Smooth muscle cell (in vitro differentiated cells): ENCODE measurements around the gene PCGF5. TPM values are rescaled to one million over a fixed set of nuclear protein-coding genes. Genes with fewer than 3 reads are reported as not detected.
A peak's percentile ranks its signal among the peaks of the same experiment; 100 is the strongest.

Experiments used
- DNase-seq: peaks from one replicate; lab custom pipeline; 2025; ENCODE audit not compliant: unreplicated experiment; lab: John Stamatoyannopoulos, UW
- H2AFZ ChIP-seq: fragments of 200-600 bp; sonication (generic); 2 replicates; pipeline ENCODE4 v1.6.0; 2016; ENCODE audit warnings: antibody characterized with exemption, low read depth, mild to moderate bottlenecking
- H3F3A ChIP-seq: fragments of 200-600 bp; sonication (generic); 2 replicates; pipeline ENCODE4 v1.6.0; 2017; ENCODE audit warnings: antibody characterized with exemption, low read depth
- H3K27ac ChIP-seq: fragments of 200-600 bp; sonication (generic); 2 replicates; pipeline ENCODE4 v1.5.1; 2016; ENCODE audit warnings: low read depth, mild to moderate bottlenecking
- H3K27me3 ChIP-seq: fragments of 200-600 bp; sonication (generic); 2 replicates; pipeline ENCODE4 v1.6.1; 2016; ENCODE audit warnings: low read depth, mild to moderate bottlenecking
- H3K36me3 ChIP-seq: fragments of 200-600 bp; sonication (generic); 2 replicates; pipeline ENCODE4 v1.5.1; 2016; ENCODE audit warnings: low read depth
- H3K4me1 ChIP-seq: fragments of 200-600 bp; sonication (generic); 2 replicates; pipeline ENCODE4 v1.5.1; 2016; ENCODE audit warnings: low read depth
- H3K4me2 ChIP-seq: fragments of 200-600 bp; sonication (generic); 2 replicates; pipeline ENCODE4 v1.6.0; 2016; ENCODE audit warnings: mild to moderate bottlenecking
- H3K4me3 ChIP-seq: fragments of 200-600 bp; sonication (generic); 2 replicates; pipeline ENCODE4 v1.5.1; 2016; ENCODE audit warnings: mild to moderate bottlenecking
- H3K79me2 ChIP-seq: fragments of 200-600 bp; sonication (generic); 2 replicates; pipeline ENCODE4 v1.6.0; 2016; ENCODE audit warnings: low read depth, mild to moderate bottlenecking
- H3K9ac ChIP-seq: fragments of 200-600 bp; sonication (generic); 2 replicates; pipeline ENCODE4 v1.6.0; 2016; ENCODE audit warnings: low read depth
- H3K9me3 ChIP-seq: fragments of 200-600 bp; sonication (generic); replicated peaks from 2 replicates; pipeline ENCODE4 v1.5.1; 2016; ENCODE audit warnings: low read depth
- H4K20me1 ChIP-seq: fragments of 200-600 bp; sonication (generic); 2 replicates; pipeline ENCODE4 v1.6.0; 2016; ENCODE audit warnings: low read depth
- CTCF ChIP-seq: fragments of 200-600 bp; sonication (generic); IDR thresholded peaks from 2 replicates; pipeline ENCODE4 v1.5.1; 2017; ENCODE audit warnings: borderline replicate concordance, mild to moderate bottlenecking, antibody characterized with exemption; ENCODE audit not compliant: insufficient read depth, poor library complexity, severe bottlenecking
- WGBS: methylation state at CpG from one replicate; pipeline ENCODE4 v1.1.7; 2016; ENCODE audit warnings: low lambda C conversion rate; 5-methylcytosine and 5-hydroxymethylcytosine counted together
- polyA plus RNA-seq: library from polyadenylated mRNA; unstranded; fragments of >200 nt; fragmentation: Nextera tagmentation; extraction: Ambion mirVana; gene quantifications from 2 replicates; pipeline ENCODE4 v1.2.1, GENCODE V29; 2016
- total RNA-seq: library from RNA; depleted of rRNA; stranded (reverse); fragments of >200 nt; gene quantifications from 2 replicates; pipeline ENCODE4 v1.2.3, GENCODE V29; 2014

Gene PCGF5
- total and polyA plus RNA-seq, 2 experiments from 2014 or later, result 10.4 to 13.9 TPM

GRCh38 chr10:91312382-91312733, 91.9 kb downstream of the PCGF5 start:
- H3K79me2 ChIP-seq, result no peaks in the 10 kb centered on the region
- no peaks in the 10 kb centered on the region for H4K20me1 ChIP-seq
- whole genome bisulfite sequencing, result 79% methylated on average over 2 of the region's 2 CpGs
- no peak overlapping the region for H3K4me3 ChIP-seq
- no peak for DNase-seq
- H3K4me2 ChIP-seq, result no peak overlapping the region
- H3K9me3 ChIP-seq, result no peaks in the 10 kb centered on the region
- no peak overlapping the region for H3K27ac ChIP-seq
- no peak for TF ChIP-seq CTCF
- H3K9ac ChIP-seq, result no peak overlapping the region
- H3K27me3 ChIP-seq, result no peaks in the 10 kb centered on the region
- H3F3A ChIP-seq, result no peaks in the 10 kb centered on the region
- H2AFZ ChIP-seq, result no peak overlapping the region
- H3K4me1 ChIP-seq, result no peaks in the 10 kb centered on the region
- H3K36me3 ChIP-seq, result no peaks in the 10 kb centered on the region

GRCh38 chr10:91313796-91314485, 93.5 kb downstream of the PCGF5 start:
- no peak for DNase-seq
- peak overlapping the region; percentile 20 for H3K4me2 ChIP-seq
- H3F3A ChIP-seq, result no peaks in the 10 kb centered on the region
- H3K9me3 ChIP-seq, result no peaks in the 10 kb centered on the region
- no peaks in the 10 kb centered on the region for H3K79me2 ChIP-seq
- H3K9ac ChIP-seq, result no peak overlapping the region
- H3K27ac ChIP-seq, result peak overlapping the region; percentile 36
- 40% methylated on average over 6 of the region's 6 CpGs for WGBS
- H3K36me3 ChIP-seq, result no peaks in the 10 kb centered on the region
- TF ChIP-seq CTCF, result no peak
- H2AFZ ChIP-seq, result no peak overlapping the region
- no peaks in the 10 kb centered on the region for H4K20me1 ChIP-seq
- no peak overlapping the region for H3K4me3 ChIP-seq
- no peaks in the 10 kb centered on the region for H3K27me3 ChIP-seq
- no peaks in the 10 kb centered on the region for H3K4me1 ChIP-seq

GRCh38 chr10:91316486-91316885, 96.0 kb downstream of the PCGF5 start:
- no peak overlapping the region for H2AFZ ChIP-seq
- no peak overlapping the region for H3K4me3 ChIP-seq
- no peaks in the 10 kb centered on the region for H3K36me3 ChIP-seq
- H4K20me1 ChIP-seq, result no peaks in the 10 kb centered on the region
- 78% methylated on average over 2 of the region's 2 CpGs for WGBS
- no peak for DNase-seq
- H3K27me3 ChIP-seq, result no peaks in the 10 kb centered on the region
- no peak overlapping the region for H3K9ac ChIP-seq
- TF ChIP-seq CTCF, result no peak
- no peaks in the 10 kb centered on the region for H3F3A ChIP-seq
- H3K27ac ChIP-seq, result no peak overlapping the region
- H3K9me3 ChIP-seq, result no peaks in the 10 kb centered on the region
- H3K4me1 ChIP-seq, result no peaks in the 10 kb centered on the region
- H3K4me2 ChIP-seq, result no peak overlapping the region
- no peaks in the 10 kb centered on the region for H3K79me2 ChIP-seq

- Histone ChIP-seq H3K9me3 (no peaks in the 10 kb centered on the region), H4K20me1 (no peaks in the 10 kb centered on the region), H2AFZ (no peak overlapping the region), H3F3A (no peaks in the 10 kb centered on the region), H3K36me3 (no peaks in the 10 kb centered on the region), H3K4me3 (no peak overlapping the region), H3K9ac (no peak overlapping the region), H3K4me2 (no peak overlapping the region), H3K79me2 (no peaks in the 10 kb centered on the region), H3K4me1 (no peaks in the 10 kb centered on the region), H3K27me3 (no peaks in the 10 kb centered on the region), H3K27ac (no peak overlapping the region)
- no peak for TF ChIP-seq CTCF
- no peak for DNase-seq
These were observed 97.1 kb downstream of the PCGF5 start for GRCh38 chr10:91317541-91317940.
